Muscle layer of duodenum (tissue), 2 donors: ENCODE data around the gene C1orf105.

Source experiments
- H3K27ac ChIP-seq: one replicate; pipeline ENCODE4 v1.7.0; 2013; ENCODE audit warnings: mild to moderate bottlenecking, low read length
- H3K27me3 ChIP-seq: one replicate; pipeline ENCODE4 v1.7.0; 2013; ENCODE audit warnings: low read depth, mild to moderate bottlenecking, control low read depth, low read length
- H3K36me3 ChIP-seq, 2 donors: one replicate each; pipeline ENCODE4 v1.7.0; 2013; ENCODE audit warnings: low read length in 2 of 2, control low read depth in 1 of 2, mild to moderate bottlenecking in 1 of 2; ENCODE audit not compliant: insufficient read depth in 2 of 2, control insufficient read depth in 1 of 2
- H3K4me1 ChIP-seq, 2 donors: one replicate each; pipeline ENCODE4 v1.7.0; 2013; ENCODE audit warnings: low read length in 2 of 2, mild to moderate bottlenecking in 2 of 2, control low read depth in 1 of 2, moderate library complexity in 1 of 2; ENCODE audit not compliant: insufficient read depth in 2 of 2, control insufficient read depth in 1 of 2
- H3K4me3 ChIP-seq, 2 donors: one replicate each; pipeline ENCODE4 v1.7.0; 2013; ENCODE audit warnings: low read length in 2 of 2, low read depth in 1 of 2, mild to moderate bottlenecking in 1 of 2
- H3K9me3 ChIP-seq, 2 donors: one replicate each; pipeline ENCODE4 v1.7.0; 2013; ENCODE audit warnings: low read length in 2 of 2, control low read depth in 1 of 2, mild to moderate bottlenecking in 1 of 2; ENCODE audit not compliant: control insufficient read depth in 1 of 2
- donor health status: healthy.

The C1orf105 gene

GRCh38 chr1:172383536-172383935 lies 36.9 kb upstream of the C1orf105 start:
- Histone ChIP-seq H3K27me3 (no peaks in the 10 kb centered on the region), H3K36me3 (no peaks in the 10 kb centered on the region), H3K9me3 (no peaks in the 10 kb centered on the region), H3K4me1 (peaks cover 0 to 9% of the 10 kb centered on the region in 2 donors), H3K4me3 (no peak overlapping the region), H3K27ac (peak overlapping the region; percentile 6)

- no peaks in the 10 kb centered on the region for H3K27me3 ChIP-seq
- peaks cover 0 to 9% of the 10 kb centered on the region in 2 donors for H3K4me1 ChIP-seq
- no peak overlapping the region for H3K4me3 ChIP-seq
- no peaks in the 10 kb centered on the region for H3K36me3 ChIP-seq
- H3K9me3 ChIP-seq: no peaks in the 10 kb centered on the region
- H3K27ac ChIP-seq: no peak overlapping the region
Observed at GRCh38 chr1:172384656-172385055, 35.8 kb upstream of the C1orf105 start.

GRCh38 chr1:172386046-172386445 lies 34.4 kb upstream of the C1orf105 start:
- Histone ChIP-seq H3K36me3 (no peaks in the 10 kb centered on the region), H3K4me3 (no peak overlapping the region), H3K27me3 (no peaks in the 10 kb centered on the region), H3K4me1 (peaks cover 0 to 14% of the 10 kb centered on the region in 2 donors), H3K9me3 (no peaks in the 10 kb centered on the region), H3K27ac (no peak overlapping the region)

GRCh38 chr1:172388490-172388889 lies 32.0 kb upstream of the C1orf105 start:
- Histone ChIP-seq H3K36me3 (no peaks in the 10 kb centered on the region), H3K9me3 (no peaks in the 10 kb centered on the region), H3K4me3 (no peak overlapping the region), H3K4me1 (peaks cover 0 to 31% of the 10 kb centered on the region in 2 donors), H3K27me3 (no peaks in the 10 kb centered on the region), H3K27ac (no peak overlapping the region)

- Histone ChIP-seq H3K36me3 (no peaks in the 10 kb centered on the region), H3K4me1 (peaks cover 8 to 40% of the 10 kb centered on the region in 2 donors), H3K4me3 (no peak overlapping the region), H3K27me3 (no peaks in the 10 kb centered on the region), H3K9me3 (no peaks in the 10 kb centered on the region), H3K27ac (no peak overlapping the region)
Observed at GRCh38 chr1:172390301-172390682, 30.2 kb upstream of the C1orf105 start.

GRCh38 chr1:172390683-172391551 lies 29.6 kb upstream of the C1orf105 start:
- no peak overlapping the region for H3K4me3 ChIP-seq
- H3K4me1 ChIP-seq: peaks cover 8 to 40% of the 10 kb centered on the region in 2 donors
- no peaks in the 10 kb centered on the region for H3K9me3 ChIP-seq
- no peaks in the 10 kb centered on the region for H3K36me3 ChIP-seq
- no peaks in the 10 kb centered on the region for H3K27me3 ChIP-seq
- peak overlapping the region; percentile 61 for H3K27ac ChIP-seq

- H3K36me3 ChIP-seq: no peaks in the 10 kb centered on the region
- H3K4me3 ChIP-seq: no peak overlapping the region
- no peak overlapping the region for H3K27ac ChIP-seq
- H3K4me1 ChIP-seq: peaks cover 8 to 40% of the 10 kb centered on the region in 2 donors
- H3K27me3 ChIP-seq: no peaks in the 10 kb centered on the region
- no peaks in the 10 kb centered on the region for H3K9me3 ChIP-seq
Observed at GRCh38 chr1:172391976-172392375, 28.5 kb upstream of the C1orf105 start.

GRCh38 chr1:172393354-172393753 lies 27.1 kb upstream of the C1orf105 start:
- no peaks in the 10 kb centered on the region for H3K27me3 ChIP-seq
- no peak overlapping the region for H3K4me3 ChIP-seq
- H3K9me3 ChIP-seq: no peaks in the 10 kb centered on the region
- peaks cover 8 to 47% of the 10 kb centered on the region in 2 donors for H3K4me1 ChIP-seq
- H3K36me3 ChIP-seq: no peaks in the 10 kb centered on the region
- no peak overlapping the region for H3K27ac ChIP-seq

GRCh38 chr1:172394141-172394751 lies 26.2 kb upstream of the C1orf105 start:
- Histone ChIP-seq H3K4me3 (peak overlapping the region; percentile 16 to 28), H3K4me1 (peaks cover 8 to 47% of the 10 kb centered on the region in 2 donors), H3K27me3 (no peaks in the 10 kb centered on the region), H3K9me3 (no peaks in the 10 kb centered on the region), H3K36me3 (no peaks in the 10 kb centered on the region), H3K27ac (peak overlapping the region; percentile 48)

GRCh38 chr1:172394811-172395210 lies 25.7 kb upstream of the C1orf105 start:
- no peaks in the 10 kb centered on the region for H3K27me3 ChIP-seq
- H3K4me3 ChIP-seq: no peak overlapping the region
- peak overlapping the region; percentile 48 for H3K27ac ChIP-seq
- peaks cover 8 to 47% of the 10 kb centered on the region in 2 donors for H3K4me1 ChIP-seq
- H3K9me3 ChIP-seq: no peaks in the 10 kb centered on the region
- no peaks in the 10 kb centered on the region for H3K36me3 ChIP-seq

- Histone ChIP-seq H3K4me1 (peaks cover 8 to 43% of the 10 kb centered on the region in 2 donors), H3K9me3 (no peaks in the 10 kb centered on the region), H3K4me3 (no peak overlapping the region), H3K36me3 (no peaks in the 10 kb centered on the region), H3K27ac (no peak overlapping the region), H3K27me3 (no peaks in the 10 kb centered on the region)
Observed at GRCh38 chr1:172395576-172395975, 24.9 kb upstream of the C1orf105 start.
